ENCODE data around the gene GNG7.
"Not testable (repeated sequence)": the region's sequence is repeated elsewhere in the genome, so short reads cannot be mapped to it uniquely, and the experiment has no call there.

The GNG7 gene

GRCh38 chr19:2668175-2668763, 34.2 kb downstream of the GNG7 start:
- ATAC-seq = no peak

GRCh38 chr19:2667349-2667748, 35.1 kb downstream of the GNG7 start:
- ATAC-seq = not testable (repeated sequence)

GRCh38 chr19:2666344-2666994, 36.0 kb downstream of the GNG7 start:
- ATAC-seq = no peak

GRCh38 chr19:2665103-2665502, 37.4 kb downstream of the GNG7 start:
- ATAC-seq = no peak

- peak in 1 of 2 donors; percentile 41 for ATAC-seq
Observed at GRCh38 chr19:2663920-2664571, 38.4 kb downstream of the GNG7 start.

- ATAC-seq = no peak
Observed at GRCh38 chr19:2661615-2662014, 40.9 kb downstream of the GNG7 start.

- ATAC-seq = no peak
Observed at GRCh38 chr19:2659856-2660432, 42.5 kb downstream of the GNG7 start.

GRCh38 chr19:2656533-2656932, 46.0 kb downstream of the GNG7 start:
- no peak for ATAC-seq

- no peak for ATAC-seq
Observed at GRCh38 chr19:2653710-2654707, 48.5 kb downstream of the GNG7 start.

GRCh38 chr19:2653218-2653617, 49.3 kb downstream of the GNG7 start:
- ATAC-seq = no peak

GRCh38 chr19:2652504-2653099, 49.9 kb downstream of the GNG7 start:
- no peak for ATAC-seq

- ATAC-seq = not testable (repeated sequence)
Observed at GRCh38 chr19:2651002-2651733, 51.3 kb downstream of the GNG7 start.

GRCh38 chr19:2650515-2650914, 52.0 kb downstream of the GNG7 start:
- ATAC-seq = no peak

- peak; percentile 58 to 72 for ATAC-seq
Observed at GRCh38 chr19:2648528-2648937, 54.0 kb downstream of the GNG7 start.

GRCh38 chr19:2648099-2648498, 54.4 kb downstream of the GNG7 start:
- ATAC-seq = no peak

- no peak for ATAC-seq
Observed at GRCh38 chr19:2646866-2647535, 55.5 kb downstream of the GNG7 start.

GRCh38 chr19:2645826-2646225, 56.7 kb downstream of the GNG7 start:
- ATAC-seq = no peak

GRCh38 chr19:2643123-2643737, 59.3 kb downstream of the GNG7 start:
- not testable (repeated sequence) for ATAC-seq

- ATAC-seq = no peak
Observed at GRCh38 chr19:2641332-2641698, 61.2 kb downstream of the GNG7 start.

GRCh38 chr19:2640563-2641331, 61.7 kb downstream of the GNG7 start:
- no peak for ATAC-seq
